ENCODE measurements around the gene ZNF592. TPM values are rescaled to one million over a fixed set of nuclear protein-coding genes. Genes with fewer than 3 reads are reported as not detected.

Gene ZNF592
- total RNA-seq, 1 donor from 2014 or later: 29.0 TPM

DNA sequence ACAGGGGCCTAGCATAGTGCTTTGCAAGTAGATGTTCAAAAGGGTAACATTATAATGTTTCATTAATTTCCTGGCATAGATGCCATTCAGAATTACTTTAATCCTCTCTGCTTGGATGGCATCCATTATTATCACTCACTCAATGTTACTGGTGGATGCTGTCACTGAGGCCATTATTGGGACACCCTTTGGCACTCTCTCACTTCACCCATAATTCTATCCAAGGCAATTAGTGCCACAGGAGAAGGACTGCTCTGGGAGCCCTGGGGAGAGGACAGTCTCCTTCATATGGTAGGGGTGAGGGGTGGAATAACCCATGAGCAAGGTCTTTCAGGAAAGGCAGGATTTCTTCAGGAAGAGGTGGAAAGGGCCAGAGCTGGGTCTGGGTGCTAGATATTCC is 107.4 kb downstream of the ZNF592 start:
- DNase-seq (ENCODE audit: low spot score): no peak

Other genes starting within 250 kb of the ZNF592 start
- gene ZSCAN2, start 147.6 kb upstream of the ZNF592 start, total RNA-seq: 9.0 TPM
- gene WDR73, start 94.3 kb upstream of the ZNF592 start, total RNA-seq: 48.2 TPM
- 9.1 TPM for gene NMB, start 90.4 kb upstream of the ZNF592 start, total RNA-seq
- 130 TPM for gene SEC11A, start 32.5 kb upstream of the ZNF592 start, total RNA-seq
- gene ALPK3, start 68.8 kb downstream of the ZNF592 start, total RNA-seq: 9.7 TPM
- gene SLC28A1, start 136.1 kb downstream of the ZNF592 start, total RNA-seq: not detected
- 67.4 TPM for gene PDE8A, start 233.3 kb downstream of the ZNF592 start, total RNA-seq